GM23248 (cell line): ENCODE results near the gene MUC7.

Experiments used
- EZH2 ChIP-seq: fragments of 200-600 bp; sonication (generic); IDR thresholded peaks from 2 replicates; pipeline ENCODE4 v1.6.1; 2018; ENCODE audit warnings: antibody characterized with exemption, mild to moderate bottlenecking; ENCODE audit not compliant: insufficient read depth, poor library complexity, severe bottlenecking
- EZH2phosphoT487 ChIP-seq: fragments of 200-600 bp; sonication (generic); IDR thresholded peaks from 2 replicates; pipeline ENCODE4 v1.6.1; 2018; ENCODE audit warnings: antibody characterized with exemption, moderate library complexity, mild to moderate bottlenecking, low read depth; ENCODE audit not compliant: insufficient read depth

DNA sequence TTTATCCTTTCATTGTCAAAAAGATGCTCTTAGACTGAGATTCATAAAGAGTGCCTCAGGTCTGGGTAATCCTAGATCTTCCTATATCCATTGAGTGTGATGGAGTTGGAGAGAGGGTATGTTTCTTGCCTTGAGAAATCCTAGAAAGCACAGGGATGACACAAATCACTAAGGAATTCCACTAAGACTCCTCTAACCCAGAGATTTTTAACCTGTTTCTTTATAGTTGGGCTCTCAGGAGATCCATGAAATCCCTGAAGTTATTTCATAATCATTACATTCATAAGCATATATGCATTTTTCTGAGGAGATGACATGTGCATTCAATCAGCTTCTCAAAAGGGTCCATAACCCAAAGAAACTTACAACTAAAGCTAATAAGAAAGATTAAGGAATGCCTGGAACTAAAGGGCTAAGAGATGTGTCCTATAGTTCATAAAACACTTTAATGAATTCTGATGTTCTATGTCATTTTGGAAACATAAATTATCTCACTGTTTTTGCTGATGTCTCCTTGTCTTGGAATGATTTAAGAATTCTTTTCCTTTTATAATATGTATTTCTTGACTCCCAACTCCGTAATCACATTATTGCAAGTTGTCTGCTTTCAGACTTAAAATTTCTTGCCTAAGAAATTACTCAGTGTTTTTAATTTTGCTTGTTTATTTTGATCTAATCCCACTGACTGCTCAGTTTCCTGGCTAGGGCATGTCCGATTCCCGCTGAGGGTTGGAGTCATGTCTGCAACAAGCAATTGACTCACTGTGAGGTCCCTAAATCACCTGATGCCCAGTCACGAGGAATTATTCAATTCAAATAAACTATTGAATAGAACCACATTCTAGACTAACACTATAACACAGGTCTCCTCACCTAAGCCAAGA is 43.6 kb downstream of the MUC7 start:
- no peak for TF ChIP-seq EZH2
- no peak for TF ChIP-seq EZH2phosphoT487
